A172 (cell line): ENCODE measurements around the gene TXNRD2. TPM values are rescaled to one million over a fixed set of nuclear protein-coding genes. Genes with fewer than 3 reads are reported as not detected.
A peak's percentile ranks its signal among the peaks of the same experiment; 100 is the strongest.

ENCODE experiments used
- DNase-seq: peaks from one replicate; pipeline ENCODE4 v3.0.0-alpha.2; 2015; ENCODE audit warnings: low spot score
- total RNA-seq: library from RNA; depleted of rRNA; stranded (reverse); fragments of >200 nt; shearing (Covaris generic); gene quantifications from 2 replicates; pipeline ENCODE4 v1.2.3, GENCODE V29; 2014

TXNRD2 gene
- total RNA-seq, 1 experiment from 2014 or later = 112 TPM

- no peak for DNase-seq
These were observed 39.1 kb upstream of the TXNRD2 start for GRCh38 chr22:19980766-19981165.

GRCh38 chr22:19979712-19980493, 38.3 kb upstream of the TXNRD2 start:
- no peak for DNase-seq

GRCh38 chr22:19978748-19979147, 37.1 kb upstream of the TXNRD2 start:
- no peak for DNase-seq

- no peak for DNase-seq
These were observed 36.0 kb upstream of the TXNRD2 start for GRCh38 chr22:19977296-19978243.

- DNase-seq = no peak
These were observed 35.1 kb upstream of the TXNRD2 start for GRCh38 chr22:19976671-19977070.

- DNase-seq = no peak
These were observed 34.1 kb upstream of the TXNRD2 start for GRCh38 chr22:19975707-19976035.

GRCh38 chr22:19974935-19975706, 33.5 kb upstream of the TXNRD2 start:
- peak; percentile 62 for DNase-seq

- peak; percentile 67 for DNase-seq
These were observed 32.7 kb upstream of the TXNRD2 start for GRCh38 chr22:19974268-19974861.

GRCh38 chr22:19973551-19974267, 32.1 kb upstream of the TXNRD2 start:
- no peak for DNase-seq

GRCh38 chr22:19972652-19973550, 31.3 kb upstream of the TXNRD2 start:
- DNase-seq = no peak

GRCh38 chr22:19972251-19972650, 30.6 kb upstream of the TXNRD2 start:
- DNase-seq = no peak

- DNase-seq = no peak
These were observed 29.9 kb upstream of the TXNRD2 start for GRCh38 chr22:19971276-19972124.

GRCh38 chr22:19970479-19971275, 29.1 kb upstream of the TXNRD2 start:
- DNase-seq = no peak

- DNase-seq = no peak
These were observed 28.4 kb upstream of the TXNRD2 start for GRCh38 chr22:19970031-19970478.

GRCh38 chr22:19969141-19969928, 27.7 kb upstream of the TXNRD2 start:
- no peak for DNase-seq

- DNase-seq = no peak
These were observed 26.9 kb upstream of the TXNRD2 start for GRCh38 chr22:19968450-19968891.

GRCh38 chr22:19967850-19968449, 26.3 kb upstream of the TXNRD2 start:
- DNase-seq = no peak
